ENCODE data around the gene EGF.
"Not testable (repeated sequence)": the region's sequence is repeated elsewhere in the genome, so short reads cannot be mapped to it uniquely, and the experiment has no call there.

DNA sequence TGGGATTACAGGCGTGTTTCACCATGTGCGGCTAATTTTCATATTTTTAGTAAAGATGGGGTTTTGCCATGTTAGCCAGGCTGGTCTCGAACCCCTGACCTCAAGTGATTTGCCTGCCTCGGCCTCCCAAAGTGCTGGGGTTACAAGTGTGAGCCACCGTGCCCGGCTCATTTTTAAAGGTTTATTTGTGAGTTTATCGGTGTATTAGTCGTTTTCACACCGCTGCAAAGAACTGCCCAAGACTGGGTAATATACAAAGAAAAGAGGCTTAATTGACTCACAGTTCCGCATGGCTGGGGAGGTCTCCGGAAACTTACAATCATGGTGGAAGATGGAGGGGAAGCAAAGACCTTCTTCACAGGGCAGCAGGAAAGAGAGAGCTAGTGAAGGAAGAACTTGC, 126.5 kb downstream of the EGF start:
- TF ChIP-seq, protein P1, sequence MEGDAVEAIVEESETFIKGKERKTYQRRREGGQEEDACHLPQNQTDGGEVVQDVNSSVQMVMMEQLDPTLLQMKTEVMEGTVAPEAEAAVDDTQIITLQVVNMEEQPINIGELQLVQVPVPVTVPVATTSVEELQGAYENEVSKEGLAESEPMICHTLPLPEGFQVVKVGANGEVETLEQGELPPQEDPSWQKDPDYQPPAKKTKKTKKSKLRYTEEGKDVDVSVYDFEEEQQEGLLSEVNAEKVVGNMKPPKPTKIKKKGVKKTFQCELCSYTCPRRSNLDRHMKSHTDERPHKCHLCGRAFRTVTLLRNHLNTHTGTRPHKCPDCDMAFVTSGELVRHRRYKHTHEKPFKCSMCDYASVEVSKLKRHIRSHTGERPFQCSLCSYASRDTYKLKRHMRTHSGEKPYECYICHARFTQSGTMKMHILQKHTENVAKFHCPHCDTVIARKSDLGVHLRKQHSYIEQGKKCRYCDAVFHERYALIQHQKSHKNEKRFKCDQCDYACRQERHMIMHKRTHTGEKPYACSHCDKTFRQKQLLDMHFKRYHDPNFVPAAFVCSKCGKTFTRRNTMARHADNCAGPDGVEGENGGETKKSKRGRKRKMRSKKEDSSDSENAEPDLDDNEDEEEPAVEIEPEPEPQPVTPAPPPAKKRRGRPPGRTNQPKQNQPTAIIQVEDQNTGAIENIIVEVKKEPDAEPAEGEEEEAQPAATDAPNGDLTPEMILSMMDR (IDR thresholded peaks at IDR 0.05; ENCODE audit: insufficient read depth, low read length, poor library complexity, severe bottlenecking), result not testable (repeated sequence)
- TF ChIP-seq EZH2phosphoT487 (conservative IDR thresholded peaks at IDR 0.05; ENCODE audit: low read length), result not testable (repeated sequence)

All from SU-DHL-6 (cell line).